ENCODE measurements around the gene TRHDE.

DNA sequence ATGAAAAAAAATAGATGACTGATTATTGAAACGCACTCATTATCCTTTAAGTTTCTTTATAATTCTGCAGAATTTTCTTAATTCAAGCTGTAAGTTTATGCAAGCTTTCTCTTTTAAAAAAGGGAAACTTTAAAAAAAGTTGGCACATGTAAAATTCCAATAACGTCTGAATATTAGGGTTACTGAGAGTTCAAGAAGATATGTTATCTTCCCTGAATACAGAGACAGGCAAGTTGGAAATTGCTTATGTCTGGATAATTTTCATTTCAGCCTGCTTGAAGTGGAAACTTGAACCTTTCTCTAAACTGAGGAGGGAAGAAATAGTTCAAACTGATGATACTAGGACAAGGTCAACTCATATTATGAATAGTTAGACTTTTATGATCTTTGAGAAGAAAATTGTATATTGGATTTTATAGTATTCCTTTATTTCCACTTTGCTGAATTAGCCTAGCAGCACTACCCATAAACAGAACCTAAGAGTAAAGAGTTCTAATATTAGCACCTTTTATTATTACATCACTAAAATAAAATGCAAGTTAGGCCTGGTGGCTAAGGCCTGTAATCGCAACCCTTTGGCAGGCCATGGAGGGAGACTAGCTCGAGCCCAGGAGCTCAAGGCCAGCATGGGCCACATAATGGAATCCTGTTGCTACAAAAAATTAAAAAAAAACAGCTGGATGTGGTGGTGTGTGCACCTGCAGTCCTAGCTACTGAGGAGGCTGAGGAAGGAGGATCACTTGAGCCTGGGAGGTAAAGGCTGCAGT lies 288.0 kb downstream of the TRHDE start:
- TF ChIP-seq POLR2A (IDR thresholded peaks at IDR 0.05): no peak
- TF ChIP-seq, protein P1, sequence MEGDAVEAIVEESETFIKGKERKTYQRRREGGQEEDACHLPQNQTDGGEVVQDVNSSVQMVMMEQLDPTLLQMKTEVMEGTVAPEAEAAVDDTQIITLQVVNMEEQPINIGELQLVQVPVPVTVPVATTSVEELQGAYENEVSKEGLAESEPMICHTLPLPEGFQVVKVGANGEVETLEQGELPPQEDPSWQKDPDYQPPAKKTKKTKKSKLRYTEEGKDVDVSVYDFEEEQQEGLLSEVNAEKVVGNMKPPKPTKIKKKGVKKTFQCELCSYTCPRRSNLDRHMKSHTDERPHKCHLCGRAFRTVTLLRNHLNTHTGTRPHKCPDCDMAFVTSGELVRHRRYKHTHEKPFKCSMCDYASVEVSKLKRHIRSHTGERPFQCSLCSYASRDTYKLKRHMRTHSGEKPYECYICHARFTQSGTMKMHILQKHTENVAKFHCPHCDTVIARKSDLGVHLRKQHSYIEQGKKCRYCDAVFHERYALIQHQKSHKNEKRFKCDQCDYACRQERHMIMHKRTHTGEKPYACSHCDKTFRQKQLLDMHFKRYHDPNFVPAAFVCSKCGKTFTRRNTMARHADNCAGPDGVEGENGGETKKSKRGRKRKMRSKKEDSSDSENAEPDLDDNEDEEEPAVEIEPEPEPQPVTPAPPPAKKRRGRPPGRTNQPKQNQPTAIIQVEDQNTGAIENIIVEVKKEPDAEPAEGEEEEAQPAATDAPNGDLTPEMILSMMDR (IDR thresholded peaks at IDR 0.05): no peak
